ENCODE results near the gene TDRD6.

- TF ChIP-seq CTCF (IDR thresholded peaks at IDR 0.05; ENCODE audit: insufficient read depth, low read depth, low read length), result no peak
- no peak for TF ChIP-seq EZH2 (IDR thresholded peaks at IDR 0.05; ENCODE audit: insufficient read depth, low read length)
Measured at GRCh38 chr6:46687619-46688097, at the start of gene TDRD6.
